GM10266 (cell line): ENCODE measurements around the gene HDC.

Experiments
- DNase-seq: peaks from one replicate; pipeline ENCODE4 v3.0.0; 2012; ENCODE audit errors: extremely low spot score
- TF ChIP-seq, protein P1 (sequence below): IDR thresholded peaks from 2 replicates; pipeline ENCODE4 v1.5.1; 2012; ENCODE audit warnings: mild to moderate bottlenecking, low read depth; ENCODE audit not compliant: control insufficient read depth, insufficient read depth; ENCODE audit errors: missing control alignments

HDC gene, protein sequence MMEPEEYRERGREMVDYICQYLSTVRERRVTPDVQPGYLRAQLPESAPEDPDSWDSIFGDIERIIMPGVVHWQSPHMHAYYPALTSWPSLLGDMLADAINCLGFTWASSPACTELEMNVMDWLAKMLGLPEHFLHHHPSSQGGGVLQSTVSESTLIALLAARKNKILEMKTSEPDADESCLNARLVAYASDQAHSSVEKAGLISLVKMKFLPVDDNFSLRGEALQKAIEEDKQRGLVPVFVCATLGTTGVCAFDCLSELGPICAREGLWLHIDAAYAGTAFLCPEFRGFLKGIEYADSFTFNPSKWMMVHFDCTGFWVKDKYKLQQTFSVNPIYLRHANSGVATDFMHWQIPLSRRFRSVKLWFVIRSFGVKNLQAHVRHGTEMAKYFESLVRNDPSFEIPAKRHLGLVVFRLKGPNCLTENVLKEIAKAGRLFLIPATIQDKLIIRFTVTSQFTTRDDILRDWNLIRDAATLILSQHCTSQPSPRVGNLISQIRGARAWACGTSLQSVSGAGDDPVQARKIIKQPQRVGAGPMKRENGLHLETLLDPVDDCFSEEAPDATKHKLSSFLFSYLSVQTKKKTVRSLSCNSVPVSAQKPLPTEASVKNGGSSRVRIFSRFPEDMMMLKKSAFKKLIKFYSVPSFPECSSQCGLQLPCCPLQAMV

DNA sequence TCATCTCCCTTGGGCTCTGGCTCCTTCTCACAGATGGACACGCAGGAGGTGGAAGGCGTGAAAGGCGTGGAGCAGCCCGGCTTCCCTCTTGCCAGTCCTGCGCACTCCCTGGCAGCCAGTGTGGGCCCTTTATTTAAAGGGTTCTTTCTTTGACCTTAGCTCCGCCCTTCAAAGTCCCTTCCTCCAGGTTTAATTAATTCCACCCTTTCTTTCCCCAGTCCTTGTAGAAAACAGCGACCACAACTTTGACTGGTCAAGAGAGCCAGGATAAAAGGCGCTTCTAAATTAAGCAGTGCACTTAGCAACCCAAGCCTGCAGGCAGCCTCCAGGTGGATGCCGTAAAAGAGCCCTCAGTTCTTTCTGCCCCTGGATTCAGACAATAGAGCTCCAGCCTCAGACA, at the start of gene HDC:
Gene HDC (minus strand): TSS at position 107 of the 400 bp plus-strand sequence. CDS start 103 bp downstream, at position 4.
- no peak for DNase-seq
- TF ChIP-seq, protein P1, sequence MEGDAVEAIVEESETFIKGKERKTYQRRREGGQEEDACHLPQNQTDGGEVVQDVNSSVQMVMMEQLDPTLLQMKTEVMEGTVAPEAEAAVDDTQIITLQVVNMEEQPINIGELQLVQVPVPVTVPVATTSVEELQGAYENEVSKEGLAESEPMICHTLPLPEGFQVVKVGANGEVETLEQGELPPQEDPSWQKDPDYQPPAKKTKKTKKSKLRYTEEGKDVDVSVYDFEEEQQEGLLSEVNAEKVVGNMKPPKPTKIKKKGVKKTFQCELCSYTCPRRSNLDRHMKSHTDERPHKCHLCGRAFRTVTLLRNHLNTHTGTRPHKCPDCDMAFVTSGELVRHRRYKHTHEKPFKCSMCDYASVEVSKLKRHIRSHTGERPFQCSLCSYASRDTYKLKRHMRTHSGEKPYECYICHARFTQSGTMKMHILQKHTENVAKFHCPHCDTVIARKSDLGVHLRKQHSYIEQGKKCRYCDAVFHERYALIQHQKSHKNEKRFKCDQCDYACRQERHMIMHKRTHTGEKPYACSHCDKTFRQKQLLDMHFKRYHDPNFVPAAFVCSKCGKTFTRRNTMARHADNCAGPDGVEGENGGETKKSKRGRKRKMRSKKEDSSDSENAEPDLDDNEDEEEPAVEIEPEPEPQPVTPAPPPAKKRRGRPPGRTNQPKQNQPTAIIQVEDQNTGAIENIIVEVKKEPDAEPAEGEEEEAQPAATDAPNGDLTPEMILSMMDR = no peak

DNA sequence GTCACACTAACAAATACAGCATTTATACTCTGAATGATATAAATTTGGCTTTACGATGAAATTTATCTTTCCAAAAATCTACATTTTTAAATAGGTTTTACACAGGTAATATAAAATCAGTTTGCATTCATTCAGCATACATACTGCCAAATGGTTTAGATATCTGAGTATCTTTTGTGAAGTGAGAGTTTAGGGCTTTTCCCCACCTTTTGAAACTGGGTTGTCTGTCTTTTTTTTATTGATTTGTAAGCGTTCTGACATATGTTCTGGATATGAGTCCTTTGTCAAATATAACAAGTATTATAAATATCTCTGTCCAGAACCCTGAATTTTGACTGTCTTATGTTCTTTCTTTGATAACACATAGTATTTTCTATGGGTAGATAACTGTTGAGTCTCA, 47.1 kb upstream of the HDC start:
- TF ChIP-seq, protein P1 = no peak
- DNase-seq = no peak

DNA sequence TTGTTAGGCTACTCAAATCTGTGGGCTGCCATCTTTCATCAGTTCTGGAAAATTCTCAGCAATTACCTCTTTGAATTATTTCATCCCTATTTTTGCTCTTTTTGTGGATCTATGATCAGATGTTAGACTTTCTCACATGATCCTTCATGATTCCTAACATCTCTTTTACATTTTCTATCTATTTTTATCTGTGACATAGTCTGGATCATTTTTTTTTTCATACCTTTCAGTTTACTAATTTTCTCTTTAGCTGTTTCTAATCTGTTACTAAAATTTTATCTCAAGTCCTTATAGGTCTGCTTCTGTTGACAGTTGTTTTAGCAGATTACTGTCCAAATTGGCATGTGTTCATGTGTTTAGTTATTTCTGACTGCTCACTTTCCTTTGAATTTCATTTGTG, 42.3 kb upstream of the HDC start:
- TF ChIP-seq, protein P1 = no peak
- DNase-seq = no peak

DNA sequence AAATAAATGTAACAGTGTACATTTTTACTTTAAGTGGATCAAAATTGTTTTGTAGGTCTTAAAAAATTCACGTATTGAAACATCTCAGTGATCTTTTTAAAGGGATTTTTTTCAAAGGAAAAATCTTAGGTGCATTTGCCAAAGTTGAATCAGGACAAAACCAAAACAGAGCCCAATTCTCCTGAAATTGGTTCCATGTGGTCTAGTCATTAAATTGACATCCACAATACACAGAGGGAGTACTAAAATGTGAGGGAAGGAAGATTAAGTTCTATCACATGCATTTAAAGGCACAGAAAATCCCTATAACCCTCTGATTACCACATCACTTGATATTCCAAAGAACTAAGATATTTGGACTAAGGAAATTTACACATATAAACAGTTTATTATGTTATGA, 39.3 kb upstream of the HDC start:
- TF ChIP-seq, protein P1 = no peak
- DNase-seq = no peak

DNA sequence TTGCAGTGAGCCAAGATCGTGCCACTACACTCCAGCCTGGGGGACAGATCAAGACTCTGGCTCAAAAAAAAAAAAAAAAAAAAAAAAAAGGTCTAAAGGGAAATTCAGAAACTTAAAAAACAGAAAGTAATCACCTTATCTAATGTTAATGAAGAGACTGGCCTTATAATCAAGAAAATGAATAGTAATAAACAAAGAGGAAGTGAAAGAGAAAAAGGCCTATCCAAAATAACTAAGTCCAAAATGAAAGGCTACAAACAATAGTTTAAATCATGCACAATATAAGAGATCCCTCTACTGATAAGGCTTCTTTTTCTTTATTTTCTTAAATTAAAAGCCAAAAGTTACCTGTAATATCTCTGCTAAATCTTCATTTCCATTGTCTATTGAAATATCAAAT, 37.1 kb upstream of the HDC start:
- TF ChIP-seq, protein P1 = no peak
- peak; percentile 25 for DNase-seq

DNA sequence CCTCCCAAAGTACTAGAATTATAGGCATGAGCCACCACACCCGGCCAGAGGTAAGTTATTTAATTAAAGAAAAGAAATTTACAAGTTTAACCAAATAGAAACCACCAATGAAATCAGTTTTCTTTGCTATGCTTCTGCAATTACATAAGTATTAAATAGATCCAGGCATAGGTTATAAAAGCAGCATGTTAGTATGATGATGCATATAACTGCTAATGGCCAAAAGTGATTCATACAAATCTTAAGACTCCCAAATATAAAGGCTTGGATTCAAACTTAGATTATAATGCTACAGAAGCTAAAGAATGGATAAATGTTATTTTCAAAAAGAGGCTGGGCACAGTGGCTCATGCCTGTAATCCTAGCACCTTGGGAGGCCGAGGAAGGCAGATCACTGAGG, 32.8 kb upstream of the HDC start:
- no peak for DNase-seq
- TF ChIP-seq, protein P1 = no peak

DNA sequence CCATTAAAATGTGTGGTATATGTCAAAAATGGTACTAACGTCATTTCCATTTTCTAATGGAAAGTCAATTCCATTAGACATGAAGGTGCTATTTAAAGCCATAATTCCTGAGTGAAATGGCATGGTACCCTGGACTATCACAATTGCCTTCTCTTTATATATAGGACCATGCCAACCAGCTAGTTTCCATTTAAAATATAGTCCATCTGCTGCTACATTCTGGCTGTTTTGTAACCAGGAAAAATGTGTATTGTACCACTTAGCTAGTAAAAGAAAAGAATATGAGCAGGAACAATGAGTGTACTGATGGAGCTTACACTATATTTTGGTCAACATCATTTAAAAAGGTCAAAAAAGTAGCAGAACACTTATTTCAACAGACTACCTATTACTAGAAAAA, 30.4 kb upstream of the HDC start:
- TF ChIP-seq, protein P1 = no peak
- no peak for DNase-seq
